HUES6 (cell line): Measurements from ENCODE around the gene TXNL4A.

Experiments
- H3K27ac ChIP-seq: 2 replicates; pipeline ENCODE4 v1.7.0; 2013; ENCODE audit warnings: low read depth, mild to moderate bottlenecking, low read length, inconsistent platforms
- H3K27me3 ChIP-seq: 2 replicates; pipeline ENCODE4 v1.6.1; 2013; ENCODE audit warnings: low read length; ENCODE audit not compliant: control insufficient read depth, insufficient read depth
- H3K36me3 ChIP-seq: 2 replicates; pipeline ENCODE4 v1.6.1; 2013; ENCODE audit warnings: low read length; ENCODE audit not compliant: control insufficient read depth, insufficient read depth
- H3K4me1 ChIP-seq: 2 replicates; pipeline ENCODE4 v1.6.1; 2013; ENCODE audit warnings: low read length; ENCODE audit not compliant: control insufficient read depth, insufficient read depth
- H3K4me3 ChIP-seq: 2 replicates; pipeline ENCODE4 v1.5.1; 2013; ENCODE audit warnings: low read depth, low read length
- H3K9ac ChIP-seq: one replicate; pipeline ENCODE4 v1.6.1; 2013; ENCODE audit warnings: mild to moderate bottlenecking, low read length
- H3K9me3 ChIP-seq: 2 replicates; pipeline ENCODE4 v1.6.1; 2013; ENCODE audit warnings: low read depth, low read length; ENCODE audit not compliant: control insufficient read depth, insufficient read depth

The TXNL4A gene

DNA sequence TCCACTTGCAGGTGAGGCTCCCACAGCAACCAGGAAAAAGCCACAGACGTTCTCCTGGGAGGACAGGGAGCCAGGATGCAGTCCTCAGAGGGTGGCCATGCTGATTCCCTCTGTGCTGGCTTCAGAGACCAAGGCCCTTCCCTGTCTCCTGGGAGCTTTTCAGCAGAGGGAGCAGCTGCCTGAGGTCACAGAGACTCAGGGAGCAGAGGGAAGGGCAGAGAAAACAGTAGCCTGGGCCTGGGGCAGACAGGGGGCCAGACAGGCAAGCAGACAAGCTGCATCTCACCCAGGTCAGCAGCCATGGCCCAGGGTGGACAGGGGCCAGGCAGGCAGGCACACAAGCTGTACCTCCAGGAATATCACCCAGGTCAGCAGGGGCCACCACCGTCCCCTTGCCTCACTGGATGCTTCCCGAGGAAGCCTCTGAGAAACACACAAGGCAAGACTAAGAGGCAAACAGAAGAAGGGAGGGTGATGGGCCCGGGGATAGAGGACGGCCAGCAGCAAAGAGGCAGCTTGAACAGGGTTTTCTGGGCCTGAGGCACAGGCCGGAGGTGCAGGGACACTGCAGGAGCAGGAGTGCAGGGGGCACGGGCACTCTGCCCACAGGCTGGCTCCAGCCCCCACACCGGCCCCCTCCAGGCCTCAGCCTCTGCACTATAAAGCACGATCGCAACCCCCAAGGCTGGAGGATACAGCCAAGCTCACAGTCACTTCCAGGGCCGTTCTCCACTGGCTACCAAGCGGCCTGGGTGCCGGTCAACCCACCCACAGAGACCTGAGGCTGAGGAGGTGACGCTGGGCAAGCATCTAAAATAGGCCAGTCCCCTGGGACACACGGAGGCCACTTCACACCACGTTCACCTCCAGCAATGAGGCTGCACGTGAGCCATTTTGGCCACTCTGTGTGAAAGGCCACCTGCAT lies 43.0 kb downstream of the TXNL4A start:
- Histone ChIP-seq H3K9me3 (no peaks in the 10 kb centered on the region), H3K27ac (no peak overlapping the region), H3K27me3 (peaks cover 9% of the 10 kb centered on the region), H3K9ac (no peak overlapping the region), H3K4me3 (no peak overlapping the region), H3K36me3 (peaks cover 10% of the 10 kb centered on the region; the same call in 1 of the 2 replicates), H3K4me1 (peaks cover 10% of the 10 kb centered on the region; the same call in 1 of the 2 replicates)

DNA sequence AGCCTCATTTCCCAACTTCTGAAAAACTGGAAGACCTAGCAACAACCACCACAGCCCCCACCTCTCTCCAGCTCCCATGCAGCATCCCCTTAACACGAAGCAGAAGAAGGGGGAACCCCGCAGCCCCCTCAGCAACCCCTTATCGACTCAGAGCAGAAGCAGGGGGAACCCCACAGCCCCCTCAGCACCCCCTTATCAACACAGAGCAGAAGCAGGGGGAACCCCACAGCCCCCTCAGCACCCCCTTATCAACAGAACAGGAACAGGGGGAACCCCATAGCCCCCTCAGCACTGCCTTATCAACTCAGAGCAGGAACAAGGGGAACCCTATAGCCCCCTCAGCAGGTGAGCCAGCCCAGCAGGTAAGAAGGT lies 43.6 kb downstream of the TXNL4A start:
- H3K4me1 ChIP-seq = peaks cover 7% of the 10 kb centered on the region; the same call in 1 of the 2 replicates
- H3K9ac ChIP-seq = no peak overlapping the region
- H3K36me3 ChIP-seq = peaks cover 10% of the 10 kb centered on the region; the same call in 1 of the 2 replicates
- H3K27me3 ChIP-seq = peaks cover 3% of the 10 kb centered on the region
- H3K27ac ChIP-seq = no peak overlapping the region
- H3K9me3 ChIP-seq = no peaks in the 10 kb centered on the region
- no peak overlapping the region for H3K4me3 ChIP-seq

DNA sequence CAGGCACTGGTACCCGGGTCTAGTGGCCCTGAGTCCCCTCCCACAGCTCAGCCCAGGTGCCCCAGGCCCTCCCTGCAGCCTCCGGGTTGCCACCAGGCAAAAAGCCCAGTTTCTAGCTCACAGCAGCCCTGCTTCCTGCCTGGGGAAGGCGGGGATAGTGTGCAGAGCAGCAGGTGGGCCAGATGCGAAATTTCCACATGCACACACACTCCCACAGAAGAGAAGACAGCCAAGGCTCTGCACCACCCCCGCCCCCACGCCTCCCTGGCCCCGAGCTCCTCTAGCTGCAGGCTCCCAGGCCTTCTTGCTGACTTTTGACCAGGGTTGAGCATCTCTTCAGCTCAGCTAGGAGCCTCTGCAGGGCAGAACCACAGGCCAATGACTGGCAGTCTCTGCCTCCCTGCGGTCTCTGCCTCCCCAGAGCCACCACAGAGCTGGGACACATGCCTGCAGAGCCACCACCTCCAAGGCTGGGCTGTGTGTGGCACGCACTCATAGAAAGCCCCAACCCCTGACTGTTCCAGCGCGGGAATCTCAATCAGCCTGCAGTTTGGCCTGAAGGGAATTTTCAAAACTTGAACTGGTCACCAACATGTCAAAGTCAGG lies 44.1 kb downstream of the TXNL4A start:
- Histone ChIP-seq H3K9ac (no peak overlapping the region), H3K27me3 (no peaks in the 10 kb centered on the region; the same call in 1 of the 2 replicates), H3K4me1 (peaks cover 7% of the 10 kb centered on the region; the same call in 1 of the 2 replicates), H3K4me3 (no peak overlapping the region), H3K9me3 (no peaks in the 10 kb centered on the region), H3K36me3 (peaks cover 10% of the 10 kb centered on the region; the same call in 1 of the 2 replicates), H3K27ac (no peak overlapping the region)

DNA sequence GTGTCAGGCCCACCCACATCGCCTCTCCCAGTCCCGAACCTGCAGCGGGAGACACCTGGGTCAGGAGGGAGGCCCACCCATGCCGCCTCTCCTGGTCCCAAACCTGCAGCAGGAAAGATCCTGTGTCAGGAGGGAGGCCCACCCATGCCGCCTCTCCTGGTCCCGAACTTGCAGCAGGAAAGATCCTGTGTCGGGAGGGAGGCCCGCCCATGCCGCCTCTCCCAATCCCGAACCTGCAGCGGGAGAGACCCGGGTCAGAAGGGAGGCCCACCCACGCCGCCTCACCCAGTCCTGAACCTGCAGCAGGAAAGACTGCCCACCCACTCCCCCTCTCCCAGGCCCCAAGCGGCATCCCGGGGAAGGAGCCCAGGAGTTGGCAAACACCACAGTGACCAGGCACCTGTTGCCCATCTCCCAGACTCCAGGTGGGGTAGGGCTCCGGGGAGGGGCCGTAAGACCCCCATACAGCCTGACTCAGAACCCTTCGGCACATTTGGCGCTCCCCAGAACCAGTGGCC lies 44.7 kb downstream of the TXNL4A start:
- Histone ChIP-seq H3K9ac (no peak overlapping the region), H3K27ac (no peak overlapping the region), H3K4me3 (no peak overlapping the region), H3K36me3 (peaks cover 10% of the 10 kb centered on the region; the same call in 1 of the 2 replicates), H3K27me3 (no peaks in the 10 kb centered on the region), H3K9me3 (no peaks in the 10 kb centered on the region), H3K4me1 (peaks cover 7% of the 10 kb centered on the region; the same call in 1 of the 2 replicates)

DNA sequence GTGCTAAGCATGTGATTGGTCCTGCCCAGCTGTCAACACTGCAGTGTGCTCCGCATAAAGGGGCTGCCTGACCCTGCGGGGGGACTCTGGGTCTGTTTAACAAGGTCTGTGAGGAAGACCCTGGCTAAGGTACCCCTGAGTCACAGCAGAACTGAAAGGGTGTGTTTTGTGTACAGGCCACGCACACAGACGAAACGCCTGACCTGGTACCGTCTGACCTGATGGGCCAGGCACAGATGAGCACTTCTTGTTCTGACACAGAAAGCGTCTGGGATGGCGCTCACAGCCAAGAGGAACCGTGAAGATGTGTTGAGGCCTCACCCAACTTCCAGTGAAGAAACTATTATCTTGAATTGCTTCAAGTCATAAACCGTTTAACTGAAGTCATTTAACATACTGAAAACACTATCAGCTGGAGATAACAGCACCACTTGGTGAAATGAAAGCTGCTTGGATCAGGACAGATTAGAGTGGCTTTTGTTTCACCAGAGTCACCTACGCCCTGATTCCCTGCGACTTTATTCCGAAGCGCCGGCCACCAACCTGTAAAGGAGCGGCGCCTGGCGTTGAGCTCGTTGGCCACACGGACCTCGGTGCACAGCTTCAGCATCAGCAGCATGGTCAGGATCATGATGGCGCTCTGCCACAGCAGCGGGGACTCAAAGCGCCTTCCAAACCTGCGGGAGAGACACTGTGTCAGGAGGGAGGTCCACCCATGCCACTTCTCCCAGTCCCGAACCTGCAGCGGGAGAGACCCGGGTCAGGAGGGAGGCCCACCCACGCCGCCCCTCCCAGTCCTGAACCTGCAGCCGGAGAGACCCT lies 45.4 kb downstream of the TXNL4A start:
- H3K27me3 ChIP-seq = no peaks in the 10 kb centered on the region
- H3K4me1 ChIP-seq = peaks cover 7% of the 10 kb centered on the region; the same call in 1 of the 2 replicates
- no peak overlapping the region for H3K27ac ChIP-seq
- no peak overlapping the region for H3K4me3 ChIP-seq
- H3K9me3 ChIP-seq = no peaks in the 10 kb centered on the region
- H3K36me3 ChIP-seq = peaks cover 10% of the 10 kb centered on the region; the same call in 1 of the 2 replicates
- H3K9ac ChIP-seq = no peak overlapping the region

DNA sequence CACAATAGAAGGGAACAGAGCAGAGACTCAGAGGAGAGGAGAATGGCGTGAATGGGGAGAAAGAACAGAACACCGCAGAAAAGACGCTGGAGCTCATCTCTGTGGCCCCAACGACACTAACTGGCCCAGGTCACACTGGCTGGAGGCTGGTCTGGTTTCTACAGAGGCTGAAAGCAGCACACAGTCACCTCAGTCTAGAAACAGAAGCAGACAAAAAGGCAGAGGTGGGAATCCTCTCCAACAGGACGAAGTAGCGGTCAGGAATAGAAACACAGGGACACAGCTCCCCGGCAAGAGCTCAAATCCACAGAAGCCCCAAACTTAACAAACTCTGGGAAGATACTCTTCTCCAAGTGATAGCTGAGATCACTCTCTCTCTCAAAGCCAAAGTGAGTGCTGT lies 46.2 kb downstream of the TXNL4A start:
- Histone ChIP-seq H3K4me1 (peaks cover 7% of the 10 kb centered on the region; the same call in 1 of the 2 replicates), H3K9ac (no peak overlapping the region), H3K9me3 (no peaks in the 10 kb centered on the region), H3K27me3 (no peaks in the 10 kb centered on the region), H3K4me3 (no peak overlapping the region), H3K27ac (no peak overlapping the region), H3K36me3 (peaks cover 10% of the 10 kb centered on the region; the same call in 1 of the 2 replicates)

DNA sequence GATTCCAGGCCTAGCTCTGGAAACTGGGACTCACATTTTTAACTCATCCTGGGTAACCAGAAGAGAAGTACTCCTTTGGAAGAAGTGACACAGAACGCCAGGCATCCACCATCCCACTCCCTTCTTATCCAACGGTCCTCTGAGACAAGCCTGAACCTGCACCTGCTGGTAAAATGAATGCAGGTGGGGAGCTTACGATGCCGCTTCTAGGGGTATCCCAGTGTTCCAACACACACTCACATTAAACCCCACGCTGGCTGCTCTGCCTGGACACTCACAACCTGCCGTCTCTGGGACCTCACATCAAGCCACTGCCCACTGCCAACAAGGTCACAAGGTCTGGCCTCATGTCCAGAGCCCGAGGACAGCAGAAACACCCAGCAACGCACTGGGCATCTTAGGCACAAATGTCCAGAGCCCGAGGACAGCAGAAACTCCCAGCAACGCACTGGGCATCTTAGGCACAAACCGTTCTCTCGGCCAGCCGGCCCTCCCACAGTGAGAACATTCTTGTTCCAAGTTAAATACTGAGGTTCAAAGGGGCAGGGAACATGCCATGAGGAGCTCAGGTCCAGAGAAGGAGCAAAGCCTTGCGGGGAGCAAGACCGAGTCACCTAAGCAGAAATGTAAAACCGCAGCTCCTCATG lies 46.8 kb downstream of the TXNL4A start:
- Histone ChIP-seq H3K9ac (no peak overlapping the region), H3K27ac (no peak overlapping the region), H3K4me1 (peaks cover 7% of the 10 kb centered on the region; the same call in 1 of the 2 replicates), H3K9me3 (no peaks in the 10 kb centered on the region), H3K36me3 (peaks cover 10% of the 10 kb centered on the region; the same call in 1 of the 2 replicates), H3K4me3 (no peak overlapping the region), H3K27me3 (no peaks in the 10 kb centered on the region)

DNA sequence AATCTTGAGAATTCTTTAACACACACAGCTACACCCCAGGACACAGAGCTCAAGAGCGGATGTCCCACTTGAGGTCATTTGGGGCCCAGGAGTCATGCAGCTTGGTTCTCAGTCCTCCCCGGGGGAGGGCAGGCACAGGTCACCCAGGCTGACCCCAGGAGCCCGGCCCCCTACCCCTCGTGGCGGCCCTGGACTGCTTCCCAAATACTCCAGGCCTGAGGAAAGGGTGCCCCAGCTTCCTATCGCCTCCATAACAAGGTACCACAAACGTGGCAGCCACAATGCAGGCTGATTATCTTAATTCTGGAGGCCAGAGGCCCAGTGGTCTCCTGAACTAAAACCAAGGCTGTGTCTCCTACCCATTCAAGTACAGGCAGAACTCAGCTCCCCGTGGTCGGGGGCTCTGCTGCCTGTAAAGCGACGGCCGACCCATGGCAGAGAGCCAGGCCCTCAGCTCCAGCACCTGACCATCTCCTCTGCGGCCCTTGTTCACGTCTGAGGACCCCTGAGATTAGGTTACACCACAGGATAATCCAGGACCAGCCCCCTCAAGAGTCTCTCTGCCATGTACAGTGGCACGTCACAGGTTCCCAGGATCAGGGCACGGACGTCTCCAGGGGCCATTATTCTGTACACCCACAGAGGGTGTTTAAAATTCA lies 47.4 kb downstream of the TXNL4A start:
- no peak overlapping the region for H3K27ac ChIP-seq

DNA sequence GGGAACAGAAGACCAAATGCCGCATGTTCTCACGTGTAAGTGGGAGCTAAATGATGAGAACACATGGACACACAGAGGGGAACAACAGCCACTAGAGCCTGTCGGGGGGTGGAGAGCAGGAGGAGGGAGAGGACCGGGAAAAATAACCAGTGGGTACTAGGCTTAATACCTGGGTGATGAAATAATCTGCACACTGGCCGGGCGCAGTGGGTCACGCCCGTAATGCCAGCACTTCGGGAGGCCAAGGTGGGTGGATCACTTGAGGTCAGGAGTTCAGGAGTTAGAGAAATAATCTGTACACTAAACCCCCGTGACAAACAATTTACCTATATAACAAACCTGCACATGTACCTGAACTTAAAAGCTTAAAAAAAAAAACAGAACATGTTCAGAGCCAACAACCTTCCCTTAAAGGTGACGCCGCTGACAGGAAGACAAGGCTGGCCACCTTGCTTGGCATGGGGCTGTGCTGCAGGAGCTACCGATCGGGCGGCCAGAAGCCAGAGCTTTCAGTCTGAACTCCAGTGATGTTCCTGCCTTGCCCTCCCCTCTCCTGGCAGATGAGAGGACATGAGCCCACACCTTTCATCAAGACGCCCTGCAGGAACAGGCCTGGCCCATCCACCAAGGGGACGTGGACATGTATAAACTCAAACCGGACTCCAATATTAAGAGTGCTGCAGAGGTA lies 48.1 kb downstream of the TXNL4A start:
- Histone ChIP-seq H3K9me3 (peaks cover 9% of the 10 kb centered on the region; the same call in 1 of the 2 replicates), H3K9ac (no peak overlapping the region), H3K4me3 (no peak overlapping the region), H3K27me3 (no peaks in the 10 kb centered on the region), H3K27ac (no peak overlapping the region), H3K36me3 (peaks cover 18% of the 10 kb centered on the region), H3K4me1 (peaks cover 5% of the 10 kb centered on the region; the same call in 1 of the 2 replicates)

More for the DNA sequence above, 47.4 kb downstream of the TXNL4A start:
- Histone ChIP-seq H3K36me3 (peaks cover 12% of the 10 kb centered on the region), H3K9me3 (peaks cover 2% of the 10 kb centered on the region; the same call in 1 of the 2 replicates), H3K4me3 (no peak overlapping the region), H3K4me1 (peaks cover 7% of the 10 kb centered on the region; the same call in 1 of the 2 replicates), H3K27me3 (no peaks in the 10 kb centered on the region), H3K9ac (no peak overlapping the region)
